ENCODE measurements around the gene CER1.

CER1 gene

GRCh38 chr9:14747111-14747510 lies 24.6 kb upstream of the CER1 start:
- Histone ChIP-seq H3F3A (ENCODE audit: insufficient read depth) (no peaks in the 10 kb centered on the region), H3K79me2 (ENCODE audit: insufficient read depth, low read length) (no peaks in the 10 kb centered on the region), H3K4me2 (ENCODE audit: low read depth, low read length, poor library complexity, severe bottlenecking) (no peak overlapping the region), H4K20me1 (ENCODE audit: low read depth, low read length) (no peaks in the 10 kb centered on the region), H3K9me3 (ENCODE audit: insufficient read depth, low read length) (no peaks in the 10 kb centered on the region), H3K4me3 (ENCODE audit: insufficient read depth, low read length, poor library complexity, severe bottlenecking) (no peak overlapping the region), H3K27ac (ENCODE audit: low read depth, low read length) (no peak overlapping the region), H3K9ac (ENCODE audit: low read length) (no peak overlapping the region), H2AFZ (ENCODE audit: low read depth, low read length, severe bottlenecking) (no peak overlapping the region), H3K27me3 (ENCODE audit: low read length) (no peaks in the 10 kb centered on the region), H3K36me3 (ENCODE audit: low read length) (no peaks in the 10 kb centered on the region), H3K9me2 (replicated peaks; ENCODE audit: insufficient read depth, low read length) (no peaks in the 10 kb centered on the region)
- TF ChIP-seq, protein P1, sequence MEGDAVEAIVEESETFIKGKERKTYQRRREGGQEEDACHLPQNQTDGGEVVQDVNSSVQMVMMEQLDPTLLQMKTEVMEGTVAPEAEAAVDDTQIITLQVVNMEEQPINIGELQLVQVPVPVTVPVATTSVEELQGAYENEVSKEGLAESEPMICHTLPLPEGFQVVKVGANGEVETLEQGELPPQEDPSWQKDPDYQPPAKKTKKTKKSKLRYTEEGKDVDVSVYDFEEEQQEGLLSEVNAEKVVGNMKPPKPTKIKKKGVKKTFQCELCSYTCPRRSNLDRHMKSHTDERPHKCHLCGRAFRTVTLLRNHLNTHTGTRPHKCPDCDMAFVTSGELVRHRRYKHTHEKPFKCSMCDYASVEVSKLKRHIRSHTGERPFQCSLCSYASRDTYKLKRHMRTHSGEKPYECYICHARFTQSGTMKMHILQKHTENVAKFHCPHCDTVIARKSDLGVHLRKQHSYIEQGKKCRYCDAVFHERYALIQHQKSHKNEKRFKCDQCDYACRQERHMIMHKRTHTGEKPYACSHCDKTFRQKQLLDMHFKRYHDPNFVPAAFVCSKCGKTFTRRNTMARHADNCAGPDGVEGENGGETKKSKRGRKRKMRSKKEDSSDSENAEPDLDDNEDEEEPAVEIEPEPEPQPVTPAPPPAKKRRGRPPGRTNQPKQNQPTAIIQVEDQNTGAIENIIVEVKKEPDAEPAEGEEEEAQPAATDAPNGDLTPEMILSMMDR (IDR thresholded peaks at IDR 0.05; ENCODE audit: insufficient read depth, low read length, poor library complexity, severe bottlenecking) = no peak
- no peak for TF ChIP-seq EZH2phosphoT487 (conservative IDR thresholded peaks at IDR 0.05; ENCODE audit: low read length)

DNA sequence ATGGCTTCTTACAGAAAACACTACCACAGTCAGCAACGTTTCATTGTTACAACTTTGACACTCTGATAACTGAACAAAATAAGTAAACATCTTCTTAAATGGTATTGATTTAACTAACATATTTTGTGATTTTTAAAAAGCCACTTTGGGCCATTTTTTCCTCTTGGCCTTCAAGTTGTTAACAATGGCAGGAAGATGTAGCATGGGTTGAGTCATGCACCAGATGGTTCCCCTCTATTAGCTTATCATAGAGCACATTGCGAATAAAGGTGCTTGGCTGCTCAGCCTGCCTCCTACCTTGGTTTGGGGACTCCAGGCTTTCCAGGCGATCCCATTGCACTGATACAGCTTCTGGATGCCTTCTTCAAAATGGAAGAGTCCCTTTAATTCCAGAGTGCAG lies 24.1 kb upstream of the CER1 start:
- Histone ChIP-seq H3K4me3 (ENCODE audit: insufficient read depth, low read length, poor library complexity, severe bottlenecking) (no peak overlapping the region), H3K9ac (ENCODE audit: low read length) (no peak overlapping the region), H3K36me3 (ENCODE audit: low read length) (no peaks in the 10 kb centered on the region), H2AFZ (ENCODE audit: low read depth, low read length, severe bottlenecking) (no peak overlapping the region), H4K20me1 (ENCODE audit: low read depth, low read length) (no peaks in the 10 kb centered on the region), H3K79me2 (ENCODE audit: insufficient read depth, low read length) (no peaks in the 10 kb centered on the region), H3K27ac (ENCODE audit: low read depth, low read length) (no peak overlapping the region), H3F3A (ENCODE audit: insufficient read depth) (no peaks in the 10 kb centered on the region), H3K9me2 (replicated peaks; ENCODE audit: insufficient read depth, low read length) (no peaks in the 10 kb centered on the region), H3K9me3 (ENCODE audit: insufficient read depth, low read length) (no peaks in the 10 kb centered on the region), H3K27me3 (ENCODE audit: low read length) (0 out of 2 replicates have a peak, but pooled peaks cover 2% of the 10 kb centered on the region), H3K4me2 (ENCODE audit: low read depth, low read length, poor library complexity, severe bottlenecking) (no peak overlapping the region)
- TF ChIP-seq, protein P1 (IDR thresholded peaks at IDR 0.05; ENCODE audit: insufficient read depth, low read length, poor library complexity, severe bottlenecking) = no peak
- no peak for TF ChIP-seq EZH2phosphoT487 (conservative IDR thresholded peaks at IDR 0.05; ENCODE audit: low read length)

DNA sequence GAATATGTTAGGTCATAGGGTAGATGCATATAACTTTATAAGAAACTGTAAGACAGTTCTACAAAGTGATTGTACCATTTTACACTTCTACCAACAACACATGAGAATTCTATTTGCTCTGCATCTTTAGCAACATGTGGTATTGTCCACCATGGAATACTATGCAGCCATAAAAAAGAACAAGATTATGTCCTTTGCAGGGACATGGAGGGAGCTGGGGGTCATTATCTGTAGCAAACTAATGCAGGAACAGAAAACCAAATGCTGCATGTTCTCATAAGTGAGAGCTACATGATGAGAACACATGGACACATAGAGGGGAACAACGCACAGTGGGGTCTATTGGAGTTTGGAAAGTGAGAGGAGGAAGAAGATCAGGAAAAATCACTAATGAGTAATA lies 22.2 kb upstream of the CER1 start:
- Histone ChIP-seq H2AFZ (ENCODE audit: low read depth, low read length, severe bottlenecking) (no peak overlapping the region), H3K27ac (ENCODE audit: low read depth, low read length) (no peak overlapping the region), H3K9me2 (replicated peaks; ENCODE audit: insufficient read depth, low read length) (no peaks in the 10 kb centered on the region), H3K27me3 (ENCODE audit: low read length) (0 out of 2 replicates have a peak, but pooled peaks cover 4% of the 10 kb centered on the region), H4K20me1 (ENCODE audit: low read depth, low read length) (no peaks in the 10 kb centered on the region), H3K79me2 (ENCODE audit: insufficient read depth, low read length) (no peaks in the 10 kb centered on the region), H3K36me3 (ENCODE audit: low read length) (no peaks in the 10 kb centered on the region), H3K9ac (ENCODE audit: low read length) (no peak overlapping the region), H3K4me3 (ENCODE audit: insufficient read depth, low read length, poor library complexity, severe bottlenecking) (no peak overlapping the region), H3K9me3 (ENCODE audit: insufficient read depth, low read length) (no peaks in the 10 kb centered on the region), H3K4me2 (ENCODE audit: low read depth, low read length, poor library complexity, severe bottlenecking) (no peak overlapping the region), H3F3A (ENCODE audit: insufficient read depth) (no peaks in the 10 kb centered on the region)
- no peak for TF ChIP-seq EZH2phosphoT487 (conservative IDR thresholded peaks at IDR 0.05; ENCODE audit: low read length)
- TF ChIP-seq, protein P1 (IDR thresholded peaks at IDR 0.05; ENCODE audit: insufficient read depth, low read length, poor library complexity, severe bottlenecking) = no peak
